GM19193 (cell line): Measurements from ENCODE around the gene CDH26.

Source experiments
- POLR2A ChIP-seq: IDR thresholded peaks from 4 replicates; pipeline ENCODE4 v1.6.1; 2011; ENCODE audit not compliant: insufficient read depth, insufficient read length; ENCODE audit errors: extremely low read depth

Gene CDH26

DNA sequence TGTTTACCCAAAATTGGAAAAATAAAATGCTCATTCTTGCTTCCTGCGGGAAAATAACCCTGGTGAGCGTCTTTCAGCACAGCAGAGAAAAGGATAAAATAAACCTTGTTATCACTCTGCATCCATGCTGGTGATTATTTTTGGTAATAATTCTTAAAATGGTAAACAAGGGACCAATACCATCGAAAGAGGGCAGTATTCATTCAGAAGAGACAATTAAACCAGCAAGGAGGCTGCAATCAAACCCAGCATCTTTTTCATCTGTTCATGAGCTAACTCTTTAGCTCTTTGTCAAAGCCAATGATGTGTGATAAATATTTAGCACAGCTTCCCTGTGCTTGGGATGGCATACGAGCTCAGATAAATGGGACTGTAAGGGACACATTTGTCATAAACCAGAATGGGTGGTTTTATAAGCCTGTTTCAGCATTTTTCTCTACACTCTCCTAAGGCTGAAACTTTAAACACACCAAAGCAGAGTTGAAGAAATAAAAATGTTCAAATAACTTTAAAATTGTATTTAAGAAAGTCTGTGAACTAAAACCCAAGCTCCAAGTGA is 34.4 kb downstream of the CDH26 start:
- no peak for TF ChIP-seq POLR2A

DNA sequence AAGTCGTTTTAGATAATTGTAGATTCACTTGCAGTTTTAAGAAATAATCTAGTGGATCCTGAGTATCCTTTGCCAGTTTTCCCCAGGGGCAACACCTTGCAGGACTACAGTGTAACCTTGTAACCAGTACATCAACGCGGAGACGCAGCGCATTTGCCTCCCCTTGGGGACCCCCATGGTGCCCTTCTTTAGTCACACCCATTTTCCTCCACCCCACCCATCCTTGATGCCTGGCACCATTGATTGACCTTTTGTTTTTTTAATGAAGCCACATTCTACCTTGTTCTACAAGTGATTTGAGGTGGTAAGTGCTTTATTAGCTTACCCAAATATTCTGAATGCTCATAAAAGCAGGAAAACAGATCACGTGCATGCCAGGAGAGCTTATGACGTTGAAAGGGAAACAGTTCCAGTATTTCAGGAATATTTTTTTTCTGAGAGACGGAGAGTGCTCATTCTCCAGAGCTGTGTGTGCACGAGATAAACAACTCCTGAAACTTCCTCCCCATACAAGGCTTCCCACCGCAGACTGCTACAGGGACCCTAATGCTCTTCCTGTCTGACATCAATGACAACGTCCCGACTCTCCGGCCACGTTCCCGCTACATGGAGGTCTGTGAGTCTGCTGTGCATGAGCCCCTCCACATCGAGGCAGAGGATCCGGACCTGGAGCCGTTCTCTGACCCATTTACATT is 35.7 kb downstream of the CDH26 start:
- no peak for TF ChIP-seq POLR2A

DNA sequence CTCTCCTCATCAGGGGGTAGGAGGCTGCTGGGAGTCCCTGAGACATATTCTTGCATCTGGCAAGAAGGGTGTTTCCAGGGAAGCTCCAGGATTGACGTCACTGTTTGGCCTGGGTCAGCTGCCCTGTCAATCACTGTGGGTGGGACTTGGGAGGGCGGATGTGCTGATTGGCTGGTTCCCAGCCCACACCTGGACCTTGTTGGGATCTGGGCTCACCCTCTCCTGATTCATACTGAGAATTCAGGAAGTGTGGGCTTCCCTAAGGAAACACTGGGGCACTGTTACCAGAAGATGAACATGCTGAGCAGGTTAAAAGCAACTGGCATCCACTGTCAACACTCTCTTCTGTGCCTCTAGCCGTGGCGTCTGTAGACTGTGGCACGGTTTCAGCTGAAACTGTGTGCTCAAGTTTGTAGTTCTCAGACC is 36.5 kb downstream of the CDH26 start:
- no peak for TF ChIP-seq POLR2A

DNA sequence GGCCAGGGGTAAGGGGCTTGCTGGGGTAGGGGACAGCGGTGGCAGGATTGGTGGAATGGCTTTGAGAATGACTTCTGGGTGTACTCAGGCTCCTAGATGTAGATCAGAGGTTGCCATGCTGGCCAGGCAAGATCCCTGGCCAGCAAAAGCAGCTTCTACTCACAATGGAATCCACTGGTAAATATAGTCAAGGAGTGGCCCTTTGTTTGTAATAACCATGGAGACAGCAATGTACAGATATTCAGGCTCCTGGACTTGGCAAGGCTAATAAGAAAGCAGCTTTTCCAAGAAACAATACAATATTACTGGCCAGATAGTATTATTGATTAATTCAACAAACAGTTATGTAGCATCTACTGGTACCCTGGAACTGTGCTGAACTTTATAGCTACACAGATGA is 37.9 kb downstream of the CDH26 start:
- no peak for TF ChIP-seq POLR2A

DNA sequence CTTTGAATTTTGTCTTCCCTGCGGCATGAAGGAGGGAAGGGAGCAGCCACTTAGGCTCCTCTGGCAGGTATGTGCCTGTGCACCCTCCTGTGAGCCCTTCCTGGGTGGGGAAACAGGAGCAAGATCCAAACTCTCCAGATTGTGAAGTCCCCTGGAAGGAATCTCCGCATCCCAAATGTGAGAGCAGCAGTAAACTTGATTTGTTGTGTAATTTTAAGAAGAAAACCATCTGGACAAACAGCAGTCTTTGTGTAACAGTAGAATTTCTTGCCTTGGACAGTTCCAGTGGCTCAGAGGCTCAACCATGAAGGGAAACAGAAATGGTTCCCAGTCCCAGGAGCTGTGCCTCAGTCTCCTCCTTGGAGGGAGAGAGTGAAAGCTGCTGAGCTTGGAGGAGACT is 39.7 kb downstream of the CDH26 start:
- no peak for TF ChIP-seq POLR2A

DNA sequence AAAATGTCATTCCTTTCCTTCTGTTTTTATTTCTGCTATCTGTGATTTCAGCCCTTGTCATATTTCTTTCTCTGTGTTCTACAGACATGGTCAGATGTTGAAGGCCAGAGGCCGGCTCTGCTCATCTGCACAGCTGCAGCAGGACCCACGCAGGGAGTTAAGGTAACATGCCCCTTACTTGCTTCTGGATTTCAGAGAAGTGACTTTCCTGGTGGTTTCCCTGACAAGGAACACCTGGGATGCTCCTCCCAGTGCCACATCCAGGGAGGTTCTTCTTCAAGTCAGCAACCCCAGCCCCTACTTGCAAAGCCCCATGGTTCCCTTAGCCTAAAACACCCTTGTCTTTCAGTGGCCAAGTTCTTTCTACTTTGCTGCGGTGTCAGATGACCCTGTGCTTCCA is 41.3 kb downstream of the CDH26 start:
- TF ChIP-seq POLR2A, result no peak

DNA sequence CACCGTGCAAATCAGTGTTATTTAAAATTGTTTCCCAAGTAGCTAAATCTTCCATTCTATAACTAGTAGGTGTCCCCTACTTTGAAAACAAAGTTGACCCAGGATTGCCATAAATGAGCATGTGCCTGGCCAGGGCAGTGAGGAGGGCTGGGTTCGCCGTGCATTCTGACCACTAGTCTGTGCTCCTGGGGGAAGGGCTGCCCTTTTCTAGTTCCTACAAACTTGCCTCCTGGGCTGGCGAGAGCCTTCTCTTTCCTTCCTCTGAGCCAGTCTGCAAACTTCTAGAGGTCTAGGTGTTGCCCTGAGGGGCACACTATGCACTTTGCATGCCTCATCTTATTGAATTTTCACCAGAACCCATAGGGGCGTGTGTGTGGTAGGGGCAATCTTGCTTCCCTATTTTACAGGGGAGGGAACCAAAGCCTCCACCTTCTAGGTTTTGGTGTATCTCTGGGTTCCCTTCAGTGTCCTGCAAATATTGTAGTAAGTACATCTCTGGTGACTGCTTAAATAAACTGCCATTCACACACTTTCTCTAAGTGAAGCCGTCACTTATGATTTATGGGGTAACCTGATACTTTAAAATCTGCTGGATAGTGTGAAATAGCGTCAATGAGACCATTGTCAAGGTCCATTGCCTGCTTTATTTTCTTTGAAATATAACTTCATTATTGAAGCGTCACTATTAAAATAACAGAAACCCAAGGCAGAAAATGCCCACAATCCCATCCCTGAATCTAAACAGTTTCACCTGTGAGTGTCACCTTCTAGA is 42.2 kb downstream of the CDH26 start:
- no peak for TF ChIP-seq POLR2A

DNA sequence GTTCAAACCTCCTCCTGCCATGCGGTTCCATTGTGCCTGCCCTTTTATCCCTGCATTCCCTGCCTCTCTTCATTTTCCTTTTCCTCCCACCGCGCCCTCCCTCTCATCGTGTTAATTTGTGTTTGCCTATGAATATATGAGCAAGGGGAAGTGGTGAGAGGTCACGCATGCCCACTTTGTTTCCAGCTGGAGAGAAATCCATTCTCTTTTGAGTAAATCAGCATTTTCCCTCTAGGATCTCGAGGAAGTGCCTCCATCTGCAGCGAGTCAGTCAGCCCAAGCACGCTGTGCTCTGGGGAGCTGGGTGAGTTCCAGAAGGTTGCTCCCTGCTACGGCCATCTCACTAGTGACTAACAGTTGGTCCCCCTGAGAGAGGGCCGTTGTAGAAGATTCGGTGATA is 42.9 kb downstream of the CDH26 start:
- TF ChIP-seq POLR2A, result no peak

DNA sequence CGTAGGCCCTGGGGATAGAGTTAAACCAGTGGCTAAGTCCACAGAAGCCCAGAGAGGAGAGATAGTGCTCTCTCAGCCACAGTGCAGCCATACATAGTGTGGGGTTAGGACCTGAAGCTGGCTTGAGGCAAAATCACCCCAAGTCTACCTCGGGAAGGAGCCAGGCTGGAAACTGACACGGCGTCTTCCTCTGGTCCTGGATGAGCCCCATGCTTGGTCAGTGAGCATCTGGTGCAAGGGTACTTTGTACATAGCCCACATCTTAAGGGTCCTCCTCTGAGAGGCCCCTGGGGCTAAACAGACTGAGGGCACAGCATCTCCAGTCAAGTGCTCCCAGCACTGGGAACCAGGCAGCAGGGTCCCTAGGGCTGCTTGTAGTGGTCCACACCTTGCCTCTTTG is 45.6 kb downstream of the CDH26 start:
- no peak for TF ChIP-seq POLR2A

DNA sequence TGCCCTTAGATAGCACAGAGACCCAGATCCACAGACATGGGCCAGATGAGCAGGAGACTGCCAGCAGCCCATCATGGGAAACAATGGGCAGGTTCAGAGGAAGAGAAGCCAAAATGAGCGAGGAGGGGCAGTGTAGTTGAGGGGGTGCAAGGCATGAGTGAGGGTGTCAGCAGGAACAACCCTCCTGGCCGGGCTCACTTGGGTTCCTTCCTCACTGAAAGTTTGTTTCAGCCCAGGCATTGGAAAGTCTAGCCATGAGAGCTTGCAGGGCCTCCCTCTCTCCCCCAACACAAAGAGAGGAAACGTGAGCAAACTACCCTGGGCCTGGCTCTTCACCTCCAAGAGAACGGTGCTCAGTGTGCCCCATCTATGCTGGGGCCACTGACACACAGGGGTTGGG is 48.0 kb downstream of the CDH26 start:
- TF ChIP-seq POLR2A, result no peak

DNA sequence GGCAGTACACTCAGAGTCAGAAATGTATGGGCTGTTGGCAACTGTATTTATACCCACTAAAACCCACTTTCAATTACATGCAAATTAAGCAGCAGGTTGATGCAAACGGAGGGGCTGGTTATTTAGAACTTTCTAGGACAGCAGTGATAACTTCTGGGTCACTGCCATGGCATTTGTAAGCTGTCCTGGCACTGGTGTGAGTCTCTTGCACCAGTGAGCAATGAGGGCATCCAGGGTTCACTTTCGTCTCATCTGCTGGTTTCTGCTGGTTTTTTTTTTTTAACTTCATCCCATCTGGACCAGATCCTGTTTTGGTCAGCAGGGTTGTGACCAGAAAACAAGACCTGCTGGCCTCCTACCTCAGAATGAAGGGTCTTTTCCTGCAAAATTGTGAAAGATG is 49.2 kb downstream of the CDH26 start:
- no peak for TF ChIP-seq POLR2A

DNA sequence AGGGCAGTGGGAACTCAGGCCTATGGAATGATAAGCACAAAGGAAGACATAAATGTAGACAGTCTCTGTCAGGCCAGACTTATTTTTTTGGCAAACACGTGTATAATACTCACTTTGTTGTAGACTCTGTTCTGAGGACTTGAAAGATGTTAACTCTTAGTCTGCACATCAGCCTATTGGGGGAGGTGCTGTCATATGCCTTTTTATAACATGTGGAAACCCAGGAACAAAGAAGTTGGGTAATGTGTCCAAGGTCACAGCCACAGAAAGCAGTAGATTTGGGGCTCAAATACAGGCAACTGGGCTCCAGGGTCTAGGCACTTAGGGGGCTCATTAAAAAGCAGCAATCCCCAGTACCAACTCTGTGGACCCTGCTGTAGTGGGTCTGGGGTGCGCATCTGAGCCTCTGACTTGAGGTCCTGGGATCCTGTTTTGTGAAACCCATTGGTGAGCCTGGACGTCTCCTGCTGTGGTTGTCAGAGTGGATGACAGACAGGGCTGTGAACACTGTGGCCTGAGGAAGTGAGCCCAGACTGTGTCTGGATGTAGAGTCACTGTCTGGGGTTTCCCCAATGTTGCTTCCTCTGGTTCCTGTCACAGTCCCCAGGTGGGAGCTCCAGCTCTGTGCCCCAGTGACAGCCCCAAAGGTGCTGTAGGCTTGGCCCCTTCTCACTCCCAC is 50.0 kb downstream of the CDH26 start:
- TF ChIP-seq POLR2A, result no peak

DNA sequence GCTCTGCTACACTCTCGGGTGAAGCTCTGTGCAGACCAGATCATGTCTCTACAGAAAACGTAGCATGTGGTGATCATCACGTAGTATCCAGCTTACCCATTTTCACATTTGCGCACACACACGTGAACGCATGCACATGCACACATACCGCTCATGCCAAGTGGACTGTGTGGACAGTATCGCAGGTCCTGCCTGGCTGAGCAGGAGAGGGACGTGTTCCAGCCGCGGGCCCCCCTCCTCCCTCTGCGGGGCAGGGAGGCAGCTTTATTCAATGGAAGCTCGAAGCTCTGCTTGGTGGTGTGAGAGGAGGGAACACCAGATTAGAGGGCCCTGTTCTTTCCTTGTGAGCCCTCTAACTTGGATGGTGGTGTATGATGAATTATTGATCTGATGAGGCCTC is 51.1 kb downstream of the CDH26 start:
- TF ChIP-seq POLR2A, result no peak

DNA sequence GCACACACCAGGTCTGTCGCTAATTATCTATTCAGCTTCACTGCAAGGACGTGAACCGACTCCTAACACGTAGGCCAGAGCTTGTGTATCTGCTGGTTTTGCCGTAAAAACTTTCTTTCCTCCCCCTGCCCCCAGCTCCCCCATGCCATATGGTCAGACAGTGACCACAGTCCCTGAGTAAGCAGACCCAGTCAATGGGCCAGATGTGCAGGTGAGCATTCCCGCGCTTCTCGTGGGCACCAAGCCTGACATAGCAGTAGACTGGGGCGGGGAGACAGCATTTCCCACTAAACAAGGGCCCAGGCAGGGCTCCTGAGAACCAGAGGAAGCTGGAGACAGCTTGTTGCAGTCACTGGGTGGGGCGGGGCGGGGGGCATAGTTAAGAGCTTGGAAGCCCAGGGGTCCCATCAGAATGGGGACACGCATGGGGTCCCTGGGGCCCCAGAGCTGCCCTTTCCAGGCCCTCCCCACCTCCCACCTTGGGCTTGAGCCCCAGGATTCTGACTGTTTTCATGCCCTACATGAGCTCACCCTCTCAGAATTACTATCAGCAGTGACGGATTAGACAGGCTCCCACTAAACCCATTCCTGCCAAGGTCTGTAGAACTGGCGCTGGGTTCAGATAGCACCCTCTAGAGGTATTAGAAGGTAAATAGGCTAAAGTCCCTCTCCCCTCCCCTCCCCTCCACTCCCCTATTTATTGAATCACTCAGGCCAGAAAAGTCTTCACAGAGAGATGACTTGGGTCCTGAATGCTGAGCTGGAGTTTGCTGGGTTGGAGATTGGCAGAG is 51.8 kb downstream of the CDH26 start:
- TF ChIP-seq POLR2A, result no peak
